Right lobe of liver (tissue), 6 donors: ENCODE data around the gene AUNIP. TPM values are rescaled to one million over a fixed set of nuclear protein-coding genes. Genes with fewer than 3 reads are reported as not detected.
A peak's percentile ranks its signal among the peaks of the same experiment; 100 is the strongest.

Experiments used
- ATAC-seq, 4 donors: fragments of 200-7000 bp; cut with Tn5 transposase; one replicate each; pipeline ENCODE4 v1.9.1; 2020; ENCODE audit warnings: mild to moderate bottlenecking in 4 of 4, moderate library complexity in 4 of 4
- DNase-seq, 3 donors: peaks; one replicate each; pipeline ENCODE4 v3.0.0-alpha.2; 2020
- H3K27ac ChIP-seq, 3 donors: fragments of 200-600 bp; one replicate each; pipeline ENCODE4 v1.8.0; 2022
- H3K27me3 ChIP-seq, 2 donors: fragments of 200-600 bp; one replicate each; pipeline ENCODE4 v1.8.0; 2022
- H3K36me3 ChIP-seq, 4 donors: fragments of 200-600 bp; sonication (generic) in 1 of 4; one replicate each; pipeline versions ENCODE4 v1.5.1 to v1.8.0; 2017 to 2022; ENCODE audit warnings: control low read depth in 1 of 4
- H3K4me1 ChIP-seq, 4 donors: fragments of 200-600 bp; sonication (generic) in 1 of 4; one replicate each; pipeline versions ENCODE4 v1.5.1 to v1.8.0; 2017 to 2022; ENCODE audit warnings: control low read depth in 1 of 4
- H3K4me3 ChIP-seq, 3 donors: fragments of 200-600 bp; one replicate each; pipeline ENCODE4 v1.8.0; 2022
- H3K9me3 ChIP-seq, 4 donors: fragments of 200-600 bp; sonication (generic) in 1 of 4; one replicate each; pipeline versions ENCODE4 v1.5.1 to v1.8.0; 2017 to 2022; ENCODE audit warnings: control low read depth in 1 of 4
- CTCF ChIP-seq, 4 donors: fragments of 200-600 bp in 3 of 4; fragments of 450-650 bp in 1 of 4; IDR thresholded peaks; one replicate each; pipeline versions ENCODE4 v1.5.1 to v1.8.0; 2016 to 2022; ENCODE audit warnings: antibody characterized with exemption in 4 of 4, mild to moderate bottlenecking in 2 of 4
- POLR2A ChIP-seq: fragments of 450-650 bp; IDR thresholded peaks from one replicate; pipeline ENCODE4 v1.6.1; 2017; ENCODE audit warnings: antibody characterized with exemption, mild to moderate bottlenecking
- WGBS: methylation state at CpG from one replicate; pipeline ENCODE4 v1.1.6; 2018; ENCODE audit warnings: low coverage, low lambda C conversion rate; ENCODE audit not compliant: insufficient coverage; ENCODE audit errors: missing lambda C conversion rate; 5-methylcytosine and 5-hydroxymethylcytosine counted together
- intact Hi-C, 2 donors: fragments of 100-400 bp; cut with DNase I; formaldehyde crosslinking; loops; one replicate each; pipeline versions ENCODE4 v1.11.2 to v1.14.1; 2022
- total RNA-seq, 6 experiments: library from RNA; depleted of rRNA in 2 of 6; stranded (reverse); fragments of >200 nt in 2 of 6; fragmentation: NEBNext Ultra II Directional in 3 of 6; extraction: Animal tissue kit (Norgen Biotek cat#: 25700) in 3 of 6; gene quantifications; one replicate each; pipeline versions ENCODE4 v1.1.0 to v1.2.4, GENCODE V29; 2016 to 2023
- donor health status: DM: no; HTN: yes; CAD: no.
- donor health status: DM: no; HTN: no; CAD: no.
- donor health status: DM: no; HTN: no; CAD: no.
- donor health status: DM: no; HTN: yes; CAD: no.
- donor health status: DM: no; HTN: yes; CAD: no.

AUNIP gene
- total RNA-seq, 6 experiments from 2014 or later: 0.43 to 0.56 TPM; not detected in 4

DNA sequence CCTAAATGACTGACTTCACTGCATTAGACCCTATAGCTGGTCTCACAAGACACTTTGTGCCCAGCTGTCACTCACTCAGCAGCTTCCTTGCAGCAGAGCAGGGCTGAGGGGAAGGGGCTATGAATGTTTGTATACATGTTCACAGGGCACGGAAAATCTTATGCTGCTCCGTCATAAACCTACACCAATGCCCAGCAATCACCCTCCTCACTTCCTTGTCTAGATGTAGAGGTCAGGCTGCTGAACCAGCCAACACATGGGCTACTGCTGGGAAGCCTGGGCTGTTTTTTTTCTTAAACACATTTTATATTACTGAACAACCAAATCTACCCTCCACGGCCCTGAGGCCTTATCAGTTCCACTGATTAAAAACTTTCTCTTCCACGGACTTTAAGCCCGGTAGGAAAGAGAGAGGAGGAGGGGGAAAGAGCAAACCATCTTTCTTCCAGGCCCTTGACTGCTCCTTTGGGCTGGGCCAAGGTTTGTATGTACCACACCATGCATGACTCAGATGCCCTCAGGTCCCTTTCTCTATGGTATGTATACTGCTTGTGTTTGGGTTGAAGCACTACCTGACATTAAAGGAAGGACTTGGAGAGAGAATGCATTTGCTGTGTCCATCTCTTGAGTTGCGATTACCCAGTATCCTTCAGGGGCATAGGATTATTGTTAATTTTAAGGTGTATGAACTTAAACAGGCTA, 26.8 kb downstream of the AUNIP start:
- Histone ChIP-seq H3K27me3 (no peaks in the 10 kb centered on the region), H3K36me3 (peaks cover 5 to 65% (median 35%) of the 10 kb centered on the region in 4 donors), H3K27ac (no peak overlapping the region), H3K4me1 (no peaks in the 10 kb centered on the region), H3K4me3 (no peak overlapping the region), H3K9me3 (no peaks in the 10 kb centered on the region)
- intact Hi-C loops: no loop called here
- WGBS: 53% methylated on average over 5 of the region's 6 CpGs
- DNase-seq (no peak), ATAC-seq (no peak)
- TF ChIP-seq CTCF (IDR thresholded peaks at IDR 0.05) (no peak), POLR2A (no peak)

GRCh38 chr1:25831569-25832196, 27.6 kb downstream of the AUNIP start:
- peaks cover 5 to 73% (median 39%) of the 10 kb centered on the region in 4 donors for H3K36me3 ChIP-seq
- no peaks in the 10 kb centered on the region for H3K9me3 ChIP-seq
- WGBS: 43% methylated on average over 5 of the region's 5 CpGs
- TF ChIP-seq POLR2A (no peak), CTCF (IDR thresholded peaks at IDR 0.05) (no peak)
- intact Hi-C loops: no loop called here
- no peak overlapping the region for H3K27ac ChIP-seq
- H3K4me1 ChIP-seq: no peaks in the 10 kb centered on the region
- DNase-seq (no peak), ATAC-seq (peak; percentile 32 to 70 (median 56))
- H3K27me3 ChIP-seq: no peaks in the 10 kb centered on the region
- H3K4me3 ChIP-seq: no peak overlapping the region

DNA sequence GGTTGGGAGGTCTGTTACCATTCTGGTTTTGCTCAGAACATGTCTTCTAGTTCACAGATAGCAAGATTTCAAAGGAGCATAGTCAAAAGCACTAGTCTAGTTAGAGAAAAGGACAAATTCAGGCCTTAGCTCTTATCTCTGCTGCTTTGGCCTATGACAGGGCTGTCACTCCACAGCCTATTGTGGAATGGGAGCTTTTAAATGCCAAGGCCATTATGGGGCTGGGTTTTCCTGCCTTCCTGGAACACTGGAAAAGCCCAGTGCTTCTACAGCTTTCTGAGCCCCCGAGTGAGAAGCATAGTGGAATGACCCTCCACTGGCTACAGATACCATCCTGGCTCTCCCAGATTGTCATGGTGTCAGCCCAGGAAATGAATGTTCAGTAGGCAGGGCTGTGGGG, 30.2 kb downstream of the AUNIP start:
- H3K4me3 ChIP-seq: no peak overlapping the region
- intact Hi-C loops: no loop called here
- no CpG with 5 or more reads among the region's 1 CpG for WGBS
- no peak overlapping the region for H3K27ac ChIP-seq
- ATAC-seq: peak; percentile 37 to 61 (median 45)
- peaks cover 5 to 85% (median 45%) of the 10 kb centered on the region in 4 donors for H3K36me3 ChIP-seq
- no peaks in the 10 kb centered on the region for H3K27me3 ChIP-seq
- H3K4me1 ChIP-seq: peaks cover 0 to 6% (median 0%) of the 10 kb centered on the region in 4 donors
- H3K9me3 ChIP-seq: no peaks in the 10 kb centered on the region
- TF ChIP-seq POLR2A (no peak), CTCF (IDR thresholded peaks at IDR 0.05) (no peak)
- DNase-seq: no peak

DNA sequence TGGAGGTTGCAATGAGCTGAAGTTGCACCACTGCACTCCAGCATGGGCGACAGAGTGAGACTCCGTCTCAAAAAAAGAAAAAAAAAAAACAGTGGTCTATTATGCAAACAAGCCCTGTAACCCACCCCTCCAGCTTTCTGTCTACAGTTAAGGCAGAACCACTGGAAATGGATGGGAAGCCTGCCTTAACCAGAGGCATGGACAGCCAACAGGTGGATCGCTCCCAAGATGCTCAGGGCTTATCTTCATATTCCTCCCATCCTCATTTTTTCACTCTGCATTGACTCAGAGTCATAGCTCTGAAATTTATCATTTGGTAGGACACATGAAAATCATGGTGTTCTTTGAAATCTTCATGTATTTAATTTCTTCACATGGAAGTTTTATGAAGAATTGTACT, 30.8 kb downstream of the AUNIP start:
- ATAC-seq (no peak), DNase-seq (no peak)
- H3K9me3 ChIP-seq: no peaks in the 10 kb centered on the region
- peaks cover 0 to 6% (median 0%) of the 10 kb centered on the region in 4 donors for H3K4me1 ChIP-seq
- H3K27ac ChIP-seq: no peak overlapping the region
- intact Hi-C loops: no loop called here
- no peak overlapping the region for H3K4me3 ChIP-seq
- TF ChIP-seq CTCF (IDR thresholded peaks at IDR 0.05) (no peak), POLR2A (no peak)
- H3K27me3 ChIP-seq: no peaks in the 10 kb centered on the region
- no CpG with 5 or more reads among the region's 3 CpGs for WGBS
- H3K36me3 ChIP-seq: peaks cover 5 to 81% (median 44%) of the 10 kb centered on the region in 4 donors
